Lower lobe of right lung (tissue), 2 donors: ENCODE results near the gene RMC1. TPM values are rescaled to one million over a fixed set of nuclear protein-coding genes. Genes with fewer than 3 reads are reported as not detected.

ENCODE experiments used
- ATAC-seq, 2 donors: fragments of 200-7000 bp; cut with Tn5 transposase; one replicate each; pipeline ENCODE4 v1.9.1; 2020 to 2022; ENCODE audit warnings: mild to moderate bottlenecking in 2 of 2, moderate library complexity in 2 of 2
- DNase-seq: peaks from one replicate; pipeline ENCODE4 v3.0.0-alpha.2; 2020
- H3K27ac ChIP-seq: fragments of 200-600 bp; one replicate; pipeline ENCODE4 v1.8.0; 2022
- H3K27me3 ChIP-seq: fragments of 200-600 bp; one replicate; pipeline ENCODE4 v1.8.0; 2022; ENCODE audit warnings: low read depth
- H3K36me3 ChIP-seq: fragments of 200-600 bp; one replicate; pipeline ENCODE4 v1.8.0; 2022; ENCODE audit warnings: mild to moderate bottlenecking
- H3K4me1 ChIP-seq: fragments of 200-600 bp; one replicate; pipeline ENCODE4 v1.8.0; 2022
- H3K4me3 ChIP-seq: fragments of 200-600 bp; one replicate; pipeline ENCODE4 v1.8.0; 2022; ENCODE audit warnings: mild to moderate bottlenecking
- H3K9me3 ChIP-seq: fragments of 200-600 bp; one replicate; pipeline ENCODE4 v1.8.0; 2022
- CTCF ChIP-seq: fragments of 200-600 bp; IDR thresholded peaks from one replicate; pipeline ENCODE4 v1.8.0; 2022; ENCODE audit warnings: antibody characterized with exemption, mild to moderate bottlenecking
- intact Hi-C: fragments of 100-400 bp; cut with DNase I; formaldehyde crosslinking; loops from one replicate; pipeline ENCODE4 v1.11.0; 2022
- total RNA-seq: library from RNA; stranded (reverse); fragmentation: NEBNext Ultra II Directional; extraction: Animal tissue kit (Norgen Biotek cat#: 25700); gene quantifications from one replicate; pipeline ENCODE4 v1.2.1, GENCODE V29; 2021
- donor health status: DM: no; HTN: yes; CAD: no; lungs with severe emphysema.

RMC1 gene
- total RNA-seq, 1 donor from 2014 or later, result 34.2 TPM

DNA sequence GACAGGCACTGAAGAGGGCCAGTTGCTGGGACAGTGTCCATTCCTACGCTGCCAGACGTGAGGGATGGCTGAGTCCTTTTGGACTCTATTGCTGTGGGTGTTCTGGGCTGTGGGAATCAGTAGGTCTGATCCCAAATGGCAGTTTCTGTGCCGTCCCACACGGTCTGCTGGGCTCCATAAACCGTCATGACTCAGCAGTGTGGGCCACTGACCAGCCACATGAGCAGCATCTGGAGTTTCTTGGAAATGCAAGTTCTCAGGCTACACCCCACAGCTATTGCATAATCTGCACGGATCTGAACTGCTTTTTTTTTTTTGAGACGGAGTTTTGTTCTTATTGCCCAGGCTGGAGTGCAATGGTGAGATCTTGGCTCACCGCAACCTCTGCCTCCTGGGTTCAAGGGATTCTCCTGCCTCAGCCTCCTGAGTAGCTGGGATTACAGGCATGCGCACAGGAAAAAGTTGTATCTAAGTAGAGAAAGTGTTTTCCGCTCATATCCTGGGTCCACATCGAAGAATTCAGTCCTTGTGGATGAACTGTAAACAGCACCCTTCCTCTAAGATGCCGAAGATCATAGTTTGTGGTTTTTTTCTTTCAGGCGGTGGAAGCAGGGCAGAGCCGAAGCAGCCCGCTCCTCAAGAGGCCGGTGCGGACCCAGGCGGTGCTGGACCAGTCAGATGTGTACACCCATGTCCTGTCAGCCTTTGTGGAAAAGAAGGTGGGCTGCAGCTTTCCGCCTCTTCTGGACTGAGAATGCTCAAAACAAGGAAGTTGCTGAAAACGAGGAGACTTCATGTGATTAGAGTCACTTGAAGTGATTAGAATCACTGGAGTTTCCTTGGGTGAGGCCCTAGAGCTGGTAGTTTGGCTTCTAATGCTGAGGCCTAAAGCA is 25.5 kb downstream of the RMC1 start:
- Histone ChIP-seq H3K27me3 (no peaks in the 10 kb centered on the region), H3K36me3 (peaks cover 100% of the 10 kb centered on the region), H3K27ac (no peak overlapping the region), H3K4me3 (no peak overlapping the region), H3K4me1 (peaks cover 19% of the 10 kb centered on the region), H3K9me3 (no peaks in the 10 kb centered on the region)
- peak; percentile 58 for DNase-seq
- TF ChIP-seq CTCF, result no peak
- intact Hi-C loops, result no loop called here
- ATAC-seq, result peak; percentile 49 to 66

- intact Hi-C loops, result no loop called here
- Histone ChIP-seq H3K4me1 (peaks cover 13% of the 10 kb centered on the region), H3K36me3 (peaks cover 100% of the 10 kb centered on the region), H3K4me3 (no peak overlapping the region), H3K27me3 (no peaks in the 10 kb centered on the region), H3K27ac (no peak overlapping the region), H3K9me3 (no peaks in the 10 kb centered on the region)
- no peak for ATAC-seq
- TF ChIP-seq CTCF, result no peak
- DNase-seq, result no peak
These were observed 26.3 kb downstream of the RMC1 start for GRCh38 chr18:23529604-23530003.

DNA sequence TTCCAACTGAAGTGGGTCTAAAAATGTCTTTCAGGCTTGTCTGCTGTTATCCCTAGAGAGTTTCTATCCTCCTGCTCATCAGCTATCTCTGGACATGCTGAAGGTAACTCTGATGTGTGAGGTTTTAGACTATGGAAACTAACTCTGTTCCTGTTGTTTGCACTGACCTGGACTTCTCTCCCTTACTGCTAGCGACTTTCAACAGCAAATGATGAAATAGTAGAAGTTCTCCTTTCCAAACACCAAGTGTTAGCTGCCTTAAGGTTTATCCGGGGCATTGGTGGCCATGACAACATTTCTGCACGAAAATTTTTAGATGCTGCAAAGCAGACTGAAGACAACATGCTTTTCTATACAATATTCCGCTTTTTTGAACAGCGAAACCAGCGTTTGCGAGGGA is 26.9 kb downstream of the RMC1 start:
- ATAC-seq, result peak; percentile 20 to 22
- intact Hi-C loops, result no loop called here
- no peak overlapping the region for H3K27ac ChIP-seq
- TF ChIP-seq CTCF, result no peak
- no peaks in the 10 kb centered on the region for H3K9me3 ChIP-seq
- peaks cover 100% of the 10 kb centered on the region for H3K36me3 ChIP-seq
- H3K4me1 ChIP-seq, result peaks cover 13% of the 10 kb centered on the region
- no peak overlapping the region for H3K4me3 ChIP-seq
- H3K27me3 ChIP-seq, result no peaks in the 10 kb centered on the region
- no peak for DNase-seq

DNA sequence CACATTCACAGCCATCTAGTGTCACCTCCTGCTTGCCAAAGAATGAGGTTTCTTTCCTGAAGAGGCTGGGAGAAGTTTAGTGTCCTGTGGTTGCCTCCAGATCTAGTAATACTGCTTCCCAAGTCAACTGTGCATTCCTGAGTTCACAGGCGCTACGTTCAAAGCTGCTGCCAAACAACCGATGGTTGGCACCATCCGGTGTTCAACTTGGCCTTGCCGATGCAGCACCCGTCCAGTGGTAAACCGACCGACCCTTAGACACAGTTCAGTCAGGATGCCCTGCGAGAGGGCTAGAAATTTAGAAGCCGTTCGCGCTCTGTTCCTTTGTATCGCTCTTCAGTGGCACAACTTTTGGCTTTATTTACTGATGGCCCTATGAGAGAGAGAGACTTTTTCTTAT is 28.6 kb downstream of the RMC1 start:
- Histone ChIP-seq H3K36me3 (peaks cover 100% of the 10 kb centered on the region), H3K27ac (no peak overlapping the region), H3K27me3 (no peaks in the 10 kb centered on the region), H3K4me1 (peaks cover 13% of the 10 kb centered on the region), H3K4me3 (no peak overlapping the region), H3K9me3 (no peaks in the 10 kb centered on the region)
- TF ChIP-seq CTCF, result no peak
- intact Hi-C loops, result no loop called here
- DNase-seq, result no peak
- ATAC-seq, result no peak

DNA sequence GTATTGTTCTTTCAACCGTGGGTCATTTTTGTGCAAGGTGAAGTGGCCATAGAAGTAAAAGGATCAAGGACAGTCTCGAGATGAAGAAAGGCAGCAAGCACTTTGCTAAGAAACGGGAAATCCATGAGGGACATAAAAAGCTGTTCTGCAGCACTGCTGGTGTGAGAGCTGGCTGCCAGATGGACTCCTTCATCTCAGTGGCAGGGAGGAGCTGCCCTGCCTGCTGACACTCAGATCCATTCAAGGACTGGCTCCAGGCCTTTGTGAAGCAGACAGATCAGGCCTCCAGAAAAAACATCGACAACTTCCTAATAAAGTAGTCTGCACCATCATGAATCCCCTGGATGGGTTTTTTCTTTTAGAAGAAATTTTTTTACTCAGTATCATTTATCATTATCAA is 29.5 kb downstream of the RMC1 start:
- intact Hi-C loops, result no loop called here
- Histone ChIP-seq H3K36me3 (peaks cover 100% of the 10 kb centered on the region), H3K9me3 (no peaks in the 10 kb centered on the region), H3K4me3 (no peak overlapping the region), H3K4me1 (peaks cover 13% of the 10 kb centered on the region), H3K27ac (no peak overlapping the region), H3K27me3 (no peaks in the 10 kb centered on the region)
- no peak for ATAC-seq
- TF ChIP-seq CTCF, result no peak
- no peak for DNase-seq
